ENCODE measurements around the gene CDIP1.

CDIP1 gene

GRCh38 chr16:4557973-4558372, 19.4 kb upstream of the CDIP1 start:
- no peak for TF ChIP-seq ZNF274 (IDR thresholded peaks at IDR 0.05; ENCODE audit: low read depth, low read length)
- H3K4me3 ChIP-seq (ENCODE audit: low read length) = no peak overlapping the region

- TF ChIP-seq ZNF274 (IDR thresholded peaks at IDR 0.05; ENCODE audit: low read depth, low read length) = no peak
- no peak overlapping the region for H3K4me3 ChIP-seq (ENCODE audit: low read length)
These were observed 18.0 kb upstream of the CDIP1 start for GRCh38 chr16:4556580-4556979.

- no peak within 1 kb of the TSS for H3K4me3 ChIP-seq (ENCODE audit: low read length)
- no peak for TF ChIP-seq ZNF274 (IDR thresholded peaks at IDR 0.05; ENCODE audit: low read depth, low read length)
These were observed 17.5 kb upstream of the CDIP1 start, which contains the start of gene C16orf96 for GRCh38 chr16:4556112-4556511. Gene C16orf96 (plus strand): TSS chr16:4556340. CDS start chr16:4556490, 150 bp downstream.

- H3K4me3 ChIP-seq (ENCODE audit: low read length) = no peak overlapping the region
- TF ChIP-seq ZNF274 (IDR thresholded peaks at IDR 0.05; ENCODE audit: low read depth, low read length) = no peak
These were observed 14.0 kb upstream of the CDIP1 start for GRCh38 chr16:4552541-4552940.

- H3K4me3 ChIP-seq (ENCODE audit: low read length) = no peak overlapping the region
- TF ChIP-seq ZNF274 (IDR thresholded peaks at IDR 0.05; ENCODE audit: low read depth, low read length) = no peak
These were observed 12.0 kb upstream of the CDIP1 start for GRCh38 chr16:4550591-4550990.

- H3K4me3 ChIP-seq (ENCODE audit: low read length) = no peak overlapping the region
- no peak for TF ChIP-seq ZNF274 (IDR thresholded peaks at IDR 0.05; ENCODE audit: low read depth, low read length)
These were observed 9.6 kb upstream of the CDIP1 start for GRCh38 chr16:4548124-4548523.

GRCh38 chr16:4544473-4544872, 5.9 kb upstream of the CDIP1 start:
- no peak for TF ChIP-seq ZNF274 (IDR thresholded peaks at IDR 0.05; ENCODE audit: low read depth, low read length)
- no peak overlapping the region for H3K4me3 ChIP-seq (ENCODE audit: low read length)

GRCh38 chr16:4539716-4540284, 1.2 kb upstream of the CDIP1 start:
- TF ChIP-seq ZNF274 (IDR thresholded peaks at IDR 0.05; ENCODE audit: low read depth, low read length) = no peak
- H3K4me3 ChIP-seq (ENCODE audit: low read length) = no peak overlapping the region

GRCh38 chr16:4537376-4538343, 913 bp downstream of the CDIP1 start:
- peak overlapping the region; percentile 57; the same call in 1 of the 2 replicates for H3K4me3 ChIP-seq (ENCODE audit: low read length)
- no peak for TF ChIP-seq ZNF274 (IDR thresholded peaks at IDR 0.05; ENCODE audit: low read depth, low read length)

- no peak overlapping the region for H3K4me3 ChIP-seq (ENCODE audit: low read length)
- no peak for TF ChIP-seq ZNF274 (IDR thresholded peaks at IDR 0.05; ENCODE audit: low read depth, low read length)
These were observed 2.0 kb downstream of the CDIP1 start for GRCh38 chr16:4536391-4537106.

- TF ChIP-seq ZNF274 (IDR thresholded peaks at IDR 0.05; ENCODE audit: low read depth, low read length) = no peak
- H3K4me3 ChIP-seq (ENCODE audit: low read length) = no peak overlapping the region
These were observed 2.9 kb downstream of the CDIP1 start for GRCh38 chr16:4535627-4536108.

GRCh38 chr16:4534151-4534790, 4.3 kb downstream of the CDIP1 start:
- TF ChIP-seq ZNF274 (IDR thresholded peaks at IDR 0.05; ENCODE audit: low read depth, low read length) = no peak

GRCh38 chr16:4533490-4533889, 5.1 kb downstream of the CDIP1 start:
- no peak overlapping the region for H3K4me3 ChIP-seq (ENCODE audit: low read length)
- no peak for TF ChIP-seq ZNF274 (IDR thresholded peaks at IDR 0.05; ENCODE audit: low read depth, low read length)

More at GRCh38 chr16:4534151-4534790, 4.3 kb downstream of the CDIP1 start:
- H3K4me3 ChIP-seq (ENCODE audit: low read length) = no peak overlapping the region

GRCh38 chr16:4532238-4532637, 6.3 kb downstream of the CDIP1 start:
- no peak for TF ChIP-seq ZNF274 (IDR thresholded peaks at IDR 0.05; ENCODE audit: low read depth, low read length)
- H3K4me3 ChIP-seq (ENCODE audit: low read length) = no peak overlapping the region

Data from GM08714 (cell line).